ENCODE measurements around the gene TNK1.
"Not testable (repeated sequence)": the region's sequence is repeated elsewhere in the genome, so short reads cannot be mapped to it uniquely, and the experiment has no call there.

Gene TNK1

DNA sequence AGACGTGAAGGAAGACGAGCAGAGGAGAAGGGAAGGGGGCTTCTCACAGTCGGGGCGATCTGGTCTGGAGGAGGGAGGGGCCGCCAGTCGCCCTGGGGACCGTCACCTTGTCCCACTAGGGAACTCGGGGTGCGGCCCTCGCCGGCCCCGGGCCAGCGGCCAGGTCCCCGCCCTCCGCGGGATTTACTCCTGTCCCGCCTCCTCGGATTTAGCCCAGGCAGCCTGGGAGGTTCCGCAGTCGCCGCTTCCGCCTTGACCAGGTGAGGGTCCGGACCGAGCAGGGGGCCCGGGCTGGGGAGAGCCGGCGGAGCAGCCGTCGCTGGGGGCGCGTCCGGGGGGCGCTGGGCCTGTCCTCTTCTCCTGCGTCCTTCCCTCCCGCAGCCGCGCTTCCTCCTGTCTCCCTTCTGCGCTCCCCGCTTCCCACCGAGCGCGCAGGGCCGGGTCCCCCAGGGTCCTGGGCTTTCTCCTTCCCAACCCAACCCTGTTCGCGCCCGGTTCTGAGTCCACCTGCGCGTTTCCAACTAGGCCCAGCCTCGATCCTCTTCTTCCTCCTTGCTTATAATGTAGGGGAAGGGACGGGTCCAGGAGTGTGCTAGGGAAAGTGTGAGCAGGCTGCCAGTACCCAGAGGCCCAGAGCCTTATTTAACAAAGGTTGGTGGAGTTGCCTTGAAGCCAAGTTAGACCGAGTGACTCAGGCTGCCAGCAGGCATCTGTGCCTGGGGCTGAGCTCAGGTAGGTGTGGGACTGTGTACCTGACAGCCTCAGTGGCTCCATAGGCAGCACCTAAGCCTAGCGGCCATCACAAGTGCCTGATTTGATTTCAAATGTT lies at the start of gene TNK1:
Gene TNK1, plus strand, starts transcription at position 235 of the 829 bp plus-strand sequence. CDS start 1,838 bp downstream, outside the sequence.
- Histone ChIP-seq H3K27me3 (ENCODE audit: low read length) (no peaks in the 10 kb centered on the region), H3K79me2 (ENCODE audit: insufficient read depth, low read length) (no peaks in the 10 kb centered on the region), H3K4me2 (ENCODE audit: low read depth, low read length, poor library complexity, severe bottlenecking) (no peak within 1 kb of the TSS), H4K20me1 (ENCODE audit: low read depth, low read length) (no peaks in the 10 kb centered on the region), H3K27ac (ENCODE audit: low read depth, low read length) (no peak within 1 kb of the TSS), H3K4me3 (ENCODE audit: insufficient read depth, low read length, poor library complexity, severe bottlenecking) (no peak within 1 kb of the TSS), H3K9me3 (ENCODE audit: insufficient read depth, low read length) (peaks cover 9% of the 10 kb centered on the region; the same call in 1 of the 2 replicates), H3K9me2 (replicated peaks; ENCODE audit: insufficient read depth, low read length) (no peaks in the 10 kb centered on the region), H3K9ac (ENCODE audit: low read length) (no peak within 1 kb of the TSS), H2AFZ (ENCODE audit: low read depth, low read length, severe bottlenecking) (no peak within 1 kb of the TSS), H3F3A (ENCODE audit: insufficient read depth) (no peaks in the 10 kb centered on the region), H3K36me3 (ENCODE audit: low read length) (no peaks in the 10 kb centered on the region)
- TF ChIP-seq, protein P1, sequence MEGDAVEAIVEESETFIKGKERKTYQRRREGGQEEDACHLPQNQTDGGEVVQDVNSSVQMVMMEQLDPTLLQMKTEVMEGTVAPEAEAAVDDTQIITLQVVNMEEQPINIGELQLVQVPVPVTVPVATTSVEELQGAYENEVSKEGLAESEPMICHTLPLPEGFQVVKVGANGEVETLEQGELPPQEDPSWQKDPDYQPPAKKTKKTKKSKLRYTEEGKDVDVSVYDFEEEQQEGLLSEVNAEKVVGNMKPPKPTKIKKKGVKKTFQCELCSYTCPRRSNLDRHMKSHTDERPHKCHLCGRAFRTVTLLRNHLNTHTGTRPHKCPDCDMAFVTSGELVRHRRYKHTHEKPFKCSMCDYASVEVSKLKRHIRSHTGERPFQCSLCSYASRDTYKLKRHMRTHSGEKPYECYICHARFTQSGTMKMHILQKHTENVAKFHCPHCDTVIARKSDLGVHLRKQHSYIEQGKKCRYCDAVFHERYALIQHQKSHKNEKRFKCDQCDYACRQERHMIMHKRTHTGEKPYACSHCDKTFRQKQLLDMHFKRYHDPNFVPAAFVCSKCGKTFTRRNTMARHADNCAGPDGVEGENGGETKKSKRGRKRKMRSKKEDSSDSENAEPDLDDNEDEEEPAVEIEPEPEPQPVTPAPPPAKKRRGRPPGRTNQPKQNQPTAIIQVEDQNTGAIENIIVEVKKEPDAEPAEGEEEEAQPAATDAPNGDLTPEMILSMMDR (IDR thresholded peaks at IDR 0.05; ENCODE audit: insufficient read depth, low read length, poor library complexity, severe bottlenecking) = no peak
- no peak for TF ChIP-seq EZH2phosphoT487 (conservative IDR thresholded peaks at IDR 0.05; ENCODE audit: low read length)

DNA sequence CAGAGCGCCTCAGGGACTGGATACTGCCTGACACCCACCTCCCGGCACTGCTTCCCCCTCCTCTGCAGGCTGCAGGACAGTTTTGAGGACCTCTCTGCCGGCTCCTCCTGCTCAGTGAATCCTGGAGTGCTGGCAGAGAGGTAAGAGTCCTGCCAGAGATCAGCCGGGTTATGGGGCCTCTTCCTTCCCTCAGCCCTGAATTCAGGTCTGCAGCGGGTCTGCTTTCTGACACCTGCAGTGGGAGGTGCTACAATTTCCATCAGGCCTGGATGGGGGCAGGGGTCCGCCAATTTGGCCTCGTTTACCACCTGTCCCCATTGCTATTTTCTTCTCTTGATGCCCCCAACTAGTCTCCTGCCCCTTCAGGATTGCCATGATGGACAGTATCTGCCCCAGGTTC lies 48.8 kb upstream of the TNK1 start:
- no peak overlapping the region for H2AFZ ChIP-seq (ENCODE audit: low read depth, low read length, severe bottlenecking)

DNA sequence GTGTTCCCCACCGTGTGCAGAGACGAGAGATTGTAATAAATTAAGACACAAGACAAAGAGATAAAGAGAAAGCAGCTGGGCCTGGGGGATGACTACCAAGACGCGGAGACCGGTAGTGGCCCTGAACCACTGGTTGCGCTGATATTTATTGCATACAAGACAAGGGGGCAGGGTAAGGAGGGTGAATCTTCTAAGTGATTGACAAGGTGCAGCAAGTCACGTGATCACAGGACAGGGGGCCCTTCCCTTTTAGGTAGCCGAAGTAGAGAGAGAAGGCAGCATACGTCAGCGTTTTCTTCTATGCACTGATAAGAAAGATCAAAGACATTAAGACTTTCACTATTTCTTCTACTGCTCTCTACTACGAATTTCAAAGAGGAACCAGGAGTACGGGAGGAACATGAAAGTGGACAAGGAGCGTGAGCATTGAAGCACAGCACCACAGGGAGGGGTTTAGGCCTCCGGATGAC lies 48.3 kb upstream of the TNK1 start:
- not testable (repeated sequence) for H3K4me2 ChIP-seq (ENCODE audit: low read depth, low read length, poor library complexity, severe bottlenecking); H3K36me3 ChIP-seq (ENCODE audit: low read length); H3K27me3 ChIP-seq (ENCODE audit: low read length); H3K4me3 ChIP-seq (ENCODE audit: insufficient read depth, low read length, poor library complexity, severe bottlenecking); H4K20me1 ChIP-seq (ENCODE audit: low read depth, low read length); H3K9me2 ChIP-seq (replicated peaks; ENCODE audit: insufficient read depth, low read length); H3K9me3 ChIP-seq (ENCODE audit: insufficient read depth, low read length); H3K27ac ChIP-seq (ENCODE audit: low read depth, low read length); H3K9ac ChIP-seq (ENCODE audit: low read length); H2AFZ ChIP-seq (ENCODE audit: low read depth, low read length, severe bottlenecking)
- Histone ChIP-seq H3F3A (ENCODE audit: insufficient read depth) (peaks cover 14% of the 10 kb centered on the region), H3K79me2 (ENCODE audit: insufficient read depth, low read length) (peaks cover 23% of the 10 kb centered on the region; the same call in 1 of the 2 replicates)

More for the DNA sequence above, 48.8 kb upstream of the TNK1 start:
- Histone ChIP-seq H3K36me3 (ENCODE audit: low read length) (no peaks in the 10 kb centered on the region), H3K27me3 (ENCODE audit: low read length) (no peaks in the 10 kb centered on the region), H3K9me2 (replicated peaks; ENCODE audit: insufficient read depth, low read length) (no peaks in the 10 kb centered on the region), H3K4me3 (ENCODE audit: insufficient read depth, low read length, poor library complexity, severe bottlenecking) (no peak overlapping the region), H4K20me1 (ENCODE audit: low read depth, low read length) (no peaks in the 10 kb centered on the region), H3K79me2 (ENCODE audit: insufficient read depth, low read length) (peaks cover 23% of the 10 kb centered on the region; the same call in 1 of the 2 replicates), H3K27ac (ENCODE audit: low read depth, low read length) (no peak overlapping the region), H3K9ac (ENCODE audit: low read length) (no peak overlapping the region), H3K9me3 (ENCODE audit: insufficient read depth, low read length) (no peaks in the 10 kb centered on the region), H3K4me2 (ENCODE audit: low read depth, low read length, poor library complexity, severe bottlenecking) (no peak overlapping the region), H3F3A (ENCODE audit: insufficient read depth) (peaks cover 10% of the 10 kb centered on the region)
- TF ChIP-seq, protein P1 (IDR thresholded peaks at IDR 0.05; ENCODE audit: insufficient read depth, low read length, poor library complexity, severe bottlenecking) = no peak
- no peak for TF ChIP-seq EZH2phosphoT487 (conservative IDR thresholded peaks at IDR 0.05; ENCODE audit: low read length)

Data from SU-DHL-6 (cell line).